ENCODE measurements around the gene TMEM130. TPM values are rescaled to one million over a fixed set of nuclear protein-coding genes. Genes with fewer than 3 reads are reported as not detected.

The TMEM130 gene
- total and polyA plus RNA-seq, 2 experiments from 2014 or later: 0.33 to 0.90 TPM

DNA sequence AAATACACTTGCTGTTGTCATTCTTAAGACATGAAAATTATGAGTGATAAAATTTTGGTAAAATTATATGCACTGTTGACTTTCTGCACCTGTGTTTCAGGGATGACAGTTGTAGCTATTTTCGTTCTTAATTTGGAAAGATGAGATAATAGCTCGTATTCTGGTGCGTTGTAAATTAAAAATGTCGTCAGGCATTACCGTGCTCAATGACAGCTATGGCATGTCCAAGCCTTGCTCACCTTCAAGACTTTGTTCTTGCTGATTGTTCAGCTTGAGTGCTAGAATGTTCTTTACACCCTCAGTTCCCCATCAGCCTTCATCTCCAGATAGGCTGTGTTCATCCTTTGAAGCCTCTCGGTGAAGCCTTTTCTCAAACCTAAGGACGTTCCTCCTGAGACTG is 30.0 kb upstream of the TMEM130 start:
- Histone ChIP-seq H3K27ac (no peak overlapping the region), H3K4me3 (no peak overlapping the region), H3K79me2 (no peaks in the 10 kb centered on the region), H3K9me3 (ENCODE audit: low read depth) (no peaks in the 10 kb centered on the region), H3K27me3 (no peaks in the 10 kb centered on the region), H3K4me1 (ENCODE audit: insufficient read depth) (no peaks in the 10 kb centered on the region), H3K36me3 (replicated peaks; ENCODE audit: insufficient read depth, low read depth) (no peaks in the 10 kb centered on the region), H3K4me2 (no peak overlapping the region), H4K20me1 (ENCODE audit: insufficient read depth, poor library complexity, severe bottlenecking) (no peaks in the 10 kb centered on the region), H3K9me2 (replicated peaks; ENCODE audit: insufficient read depth) (no peaks in the 10 kb centered on the region), H2AFZ (no peak overlapping the region)
- no peak for DNase-seq (ENCODE audit: low spot score)
- TF ChIP-seq EZH2 (IDR thresholded peaks at IDR 0.05; ENCODE audit: borderline replicate concordance) (no peak), EZH2phosphoT487 (IDR thresholded peaks at IDR 0.05; ENCODE audit: low read depth, severe bottlenecking, unreplicated experiment) (no peak), CTCF (IDR thresholded peaks at IDR 0.05; ENCODE audit: poor library complexity) (no peak)
- 94% methylated on average over 7 of the region's 7 CpGs for WGBS (ENCODE audit: low lambda C conversion rate, missing lambda C conversion rate)

DNA sequence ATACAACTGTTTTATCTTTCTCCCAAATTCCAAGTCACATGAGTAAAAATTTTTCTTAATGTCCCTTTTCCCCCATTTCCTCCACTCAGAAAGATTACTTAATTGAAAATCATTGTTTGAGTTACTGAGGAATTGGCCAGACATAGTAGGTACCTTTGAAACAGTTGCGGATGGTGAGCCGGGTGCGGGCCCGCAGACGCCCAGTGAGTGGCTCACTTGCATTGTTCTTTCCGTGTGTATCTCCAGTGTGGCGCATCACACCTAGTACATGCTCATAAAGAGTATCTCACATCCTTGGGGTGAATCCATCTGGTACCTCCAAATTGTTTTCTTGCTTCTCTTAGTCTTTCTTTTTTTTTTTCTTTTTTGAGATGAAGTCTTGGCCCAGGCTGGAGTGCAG is 22.8 kb upstream of the TMEM130 start:
- Histone ChIP-seq H3K27ac (no peak overlapping the region), H3K4me1 (ENCODE audit: insufficient read depth) (no peaks in the 10 kb centered on the region), H2AFZ (no peak overlapping the region), H4K20me1 (ENCODE audit: insufficient read depth, poor library complexity, severe bottlenecking) (peaks cover 5% of the 10 kb centered on the region), H3K9me3 (ENCODE audit: low read depth) (no peaks in the 10 kb centered on the region), H3K4me3 (no peak overlapping the region), H3K79me2 (no peaks in the 10 kb centered on the region), H3K9me2 (replicated peaks; ENCODE audit: insufficient read depth) (no peaks in the 10 kb centered on the region), H3K4me2 (no peak overlapping the region), H3K36me3 (replicated peaks; ENCODE audit: insufficient read depth, low read depth) (no peaks in the 10 kb centered on the region), H3K27me3 (no peaks in the 10 kb centered on the region)
- no peak for TF ChIP-seq EZH2phosphoT487 (IDR thresholded peaks at IDR 0.05; ENCODE audit: low read depth, severe bottlenecking, unreplicated experiment)
- TF ChIP-seq CTCF (IDR thresholded peaks at IDR 0.05; ENCODE audit: poor library complexity): no peak
- TF ChIP-seq EZH2 (IDR thresholded peaks at IDR 0.05; ENCODE audit: borderline replicate concordance): no peak
- DNase-seq (ENCODE audit: low spot score): no peak
- over 99% methylated on average over 7 of the region's 7 CpGs for WGBS (ENCODE audit: low lambda C conversion rate, missing lambda C conversion rate)

GRCh38 chr7:98887038-98887437 is 17.2 kb upstream of the TMEM130 start:
- Histone ChIP-seq H3K9me2 (replicated peaks; ENCODE audit: insufficient read depth) (no peaks in the 10 kb centered on the region), H3K4me1 (ENCODE audit: insufficient read depth) (no peaks in the 10 kb centered on the region), H2AFZ (no peak overlapping the region), H3K27ac (no peak overlapping the region), H3K36me3 (replicated peaks; ENCODE audit: insufficient read depth, low read depth) (no peaks in the 10 kb centered on the region), H3K4me3 (no peak overlapping the region), H4K20me1 (ENCODE audit: insufficient read depth, poor library complexity, severe bottlenecking) (peaks cover 9% of the 10 kb centered on the region), H3K79me2 (peaks cover 42% of the 10 kb centered on the region), H3K27me3 (no peaks in the 10 kb centered on the region), H3K4me2 (no peak overlapping the region), H3K9me3 (ENCODE audit: low read depth) (no peaks in the 10 kb centered on the region)
- no peak for DNase-seq (ENCODE audit: low spot score)
- TF ChIP-seq EZH2phosphoT487 (IDR thresholded peaks at IDR 0.05; ENCODE audit: low read depth, severe bottlenecking, unreplicated experiment): no peak
- no peak for TF ChIP-seq EZH2 (IDR thresholded peaks at IDR 0.05; ENCODE audit: borderline replicate concordance)
- TF ChIP-seq CTCF (IDR thresholded peaks at IDR 0.05; ENCODE audit: poor library complexity): no peak

DNA sequence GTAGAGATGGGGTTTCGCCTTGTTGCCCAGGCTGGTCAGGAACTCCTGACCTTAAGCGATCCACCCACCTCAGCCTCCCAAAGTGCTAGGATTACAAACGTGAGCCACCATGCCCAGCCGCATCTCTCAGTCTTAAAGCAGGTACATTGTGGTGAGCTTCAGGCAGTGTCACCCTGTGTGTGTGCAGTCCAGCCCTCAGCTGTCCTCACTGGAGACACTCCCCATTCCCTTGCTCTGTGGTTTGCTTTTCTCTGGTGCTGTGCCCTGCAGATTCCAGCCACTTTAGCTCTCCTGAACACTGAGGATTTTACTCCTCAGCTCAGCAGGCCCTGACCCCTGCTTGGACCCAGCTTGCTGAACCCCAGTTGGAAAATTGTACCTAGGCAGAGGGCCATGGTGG is 14.6 kb upstream of the TMEM130 start:
- Histone ChIP-seq H3K79me2 (peaks cover 67% of the 10 kb centered on the region), H3K36me3 (replicated peaks; ENCODE audit: insufficient read depth, low read depth) (no peaks in the 10 kb centered on the region), H3K4me2 (no peak overlapping the region), H3K9me2 (replicated peaks; ENCODE audit: insufficient read depth) (no peaks in the 10 kb centered on the region), H3K27me3 (no peaks in the 10 kb centered on the region), H3K4me1 (ENCODE audit: insufficient read depth) (no peaks in the 10 kb centered on the region), H3K4me3 (no peak overlapping the region), H2AFZ (no peak overlapping the region), H3K9me3 (ENCODE audit: low read depth) (no peaks in the 10 kb centered on the region), H3K27ac (no peak overlapping the region), H4K20me1 (ENCODE audit: insufficient read depth, poor library complexity, severe bottlenecking) (peaks cover 23% of the 10 kb centered on the region)
- DNase-seq (ENCODE audit: low spot score): no peak
- TF ChIP-seq CTCF (IDR thresholded peaks at IDR 0.05; ENCODE audit: poor library complexity): no peak
- no peak for TF ChIP-seq EZH2 (IDR thresholded peaks at IDR 0.05; ENCODE audit: borderline replicate concordance)
- no peak for TF ChIP-seq EZH2phosphoT487 (IDR thresholded peaks at IDR 0.05; ENCODE audit: low read depth, severe bottlenecking, unreplicated experiment)
- 100% methylated on average over 4 of the region's 4 CpGs for WGBS (ENCODE audit: low lambda C conversion rate, missing lambda C conversion rate)
